HG03558 (cell line): ENCODE measurements around the gene PROSER1.
"Not testable (repeated sequence)": the region's sequence is repeated elsewhere in the genome, so short reads cannot be mapped to it uniquely, and the experiment has no call there.

Source experiments
- ATAC-seq: cut with Tn5 transposase; IDR thresholded peaks from one replicate; pipeline ENCODE4 v1.9.1; 2021; ENCODE audit warnings: moderate number of reproducible peaks; ENCODE audit not compliant: unreplicated experiment; ENCODE audit errors: extremely low read depth

PROSER1 gene

GRCh38 chr13:39037880-39038568 is at the start of gene PROSER1, which contains the start of gene NHLRC3:
TSS of gene PROSER1 (minus strand) at chr13:39038089. CDS start at chr13:39037242, 847 bp downstream.
TSS of gene NHLRC3 (plus strand) at chr13:39038456. CDS start at chr13:39038640, 184 bp downstream.
- ATAC-seq = peak; percentile 38

DNA sequence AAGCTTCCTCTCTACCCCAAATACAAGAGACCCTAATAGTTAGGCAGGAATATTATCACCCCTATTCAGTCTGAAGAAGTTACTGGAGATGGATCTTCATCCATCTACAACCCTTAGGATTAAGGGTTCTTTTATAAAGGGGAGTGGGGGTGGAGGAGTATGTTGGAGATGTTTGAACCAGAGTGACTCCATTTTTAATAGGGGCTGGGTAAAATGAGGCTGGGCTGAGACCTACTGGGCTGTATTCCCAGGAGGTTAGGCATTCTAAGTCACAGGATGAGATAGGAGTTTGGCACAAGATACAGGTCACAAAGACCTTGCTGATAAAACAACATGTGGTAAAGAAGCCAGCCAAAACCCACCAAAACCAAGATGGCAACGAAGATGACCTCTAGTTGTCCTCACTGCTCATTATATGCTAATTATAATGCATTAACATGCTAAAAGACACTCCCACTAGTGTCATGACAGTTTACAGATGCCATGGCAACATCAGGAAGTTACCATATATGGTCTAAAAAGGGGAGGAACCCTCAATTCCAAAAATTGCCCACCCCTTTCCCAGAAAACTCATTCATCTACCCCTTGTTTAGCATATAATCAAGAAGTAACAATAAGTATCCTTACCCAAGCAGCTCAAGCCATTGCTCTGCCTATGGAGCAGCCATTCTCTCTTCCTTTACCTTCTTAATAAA is 48.5 kb upstream of the PROSER1 start:
- not testable (repeated sequence) for ATAC-seq

DNA sequence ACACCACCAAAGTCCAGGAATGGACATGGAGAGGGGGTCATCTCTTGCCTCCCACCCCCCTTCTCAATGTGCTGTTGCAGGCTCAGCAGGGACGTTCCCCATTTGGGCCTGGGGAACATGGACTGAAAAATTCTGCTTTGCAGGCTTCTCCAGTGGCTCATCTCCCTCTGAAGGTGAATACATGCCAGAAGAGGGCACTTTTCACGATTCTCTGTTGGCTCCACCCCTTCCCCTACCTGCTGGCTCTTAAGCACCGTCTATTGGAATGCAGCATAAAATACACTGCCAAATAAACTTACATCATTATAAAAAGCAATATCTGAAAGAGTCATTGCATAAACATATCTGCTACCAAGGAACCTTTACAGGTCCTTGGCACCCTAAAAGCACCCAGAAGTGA is 36.1 kb upstream of the PROSER1 start:
- no peak for ATAC-seq

- ATAC-seq = no peak
Observed at GRCh38 chr13:39072842-39073241, 35.0 kb upstream of the PROSER1 start.

GRCh38 chr13:39062004-39062403 is 24.1 kb upstream of the PROSER1 start:
- ATAC-seq = no peak

DNA sequence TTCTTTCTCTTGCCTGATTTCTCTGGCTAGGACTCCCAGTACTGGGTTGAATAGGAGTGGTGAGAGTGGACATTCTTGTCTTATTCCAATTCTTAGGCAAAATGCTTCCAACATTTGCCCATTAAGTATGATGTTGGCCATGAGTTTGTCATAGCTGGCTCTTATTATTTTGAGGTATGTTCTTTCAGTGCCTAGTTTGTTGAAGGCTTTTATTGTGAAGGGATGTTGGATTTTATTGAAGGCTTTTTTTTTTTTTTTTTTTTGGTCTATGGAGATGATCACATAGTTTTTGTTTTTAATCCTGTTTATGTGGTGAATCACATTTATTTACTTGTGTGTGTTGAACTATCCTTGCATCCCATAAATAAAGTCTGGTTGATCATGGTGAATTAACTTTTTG is 20.2 kb upstream of the PROSER1 start:
- ATAC-seq = no peak

- no peak for ATAC-seq
Observed at GRCh38 chr13:39056018-39056417, 18.1 kb upstream of the PROSER1 start.

DNA sequence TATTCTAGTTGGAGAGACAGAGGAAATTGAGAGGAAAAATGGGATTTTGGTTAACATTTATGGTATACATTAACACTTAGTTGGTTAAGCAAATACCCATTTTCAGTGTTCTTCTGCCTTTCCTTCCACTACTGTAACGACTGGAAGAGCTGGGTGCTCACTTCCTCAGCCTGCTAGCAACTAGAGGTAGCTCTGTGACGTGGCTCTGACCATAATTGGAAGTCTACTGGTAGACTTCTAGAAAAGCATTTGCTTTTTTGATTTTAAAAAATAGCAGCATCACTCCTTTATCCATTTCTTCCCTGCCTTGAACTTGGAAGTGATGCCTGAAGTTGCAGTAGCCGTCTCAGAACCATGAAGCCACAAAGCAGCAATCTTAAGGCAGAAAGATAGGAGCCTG is 16.2 kb upstream of the PROSER1 start:
- no peak for ATAC-seq

- ATAC-seq = no peak
Observed at GRCh38 chr13:39052944-39053343, 15.1 kb upstream of the PROSER1 start.

DNA sequence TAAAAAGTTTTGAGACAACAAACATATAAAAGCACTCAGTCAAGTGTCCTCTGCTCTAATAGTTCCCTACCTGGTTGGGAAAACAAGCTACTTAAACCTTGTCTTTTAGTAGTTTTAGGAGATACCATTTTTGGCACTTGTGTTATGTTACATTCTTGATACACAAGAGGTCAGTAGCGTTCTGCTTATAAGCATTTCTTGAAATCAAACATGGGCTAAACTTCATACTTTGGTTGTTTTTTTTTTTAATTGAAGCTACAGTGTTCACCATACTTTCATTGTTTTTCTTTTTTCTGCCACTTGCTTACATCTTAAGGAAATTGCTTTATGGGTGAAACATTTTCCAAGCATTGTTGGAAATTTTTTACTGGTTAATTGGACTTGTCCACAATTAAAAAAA is 13.3 kb upstream of the PROSER1 start:
- no peak for ATAC-seq

DNA sequence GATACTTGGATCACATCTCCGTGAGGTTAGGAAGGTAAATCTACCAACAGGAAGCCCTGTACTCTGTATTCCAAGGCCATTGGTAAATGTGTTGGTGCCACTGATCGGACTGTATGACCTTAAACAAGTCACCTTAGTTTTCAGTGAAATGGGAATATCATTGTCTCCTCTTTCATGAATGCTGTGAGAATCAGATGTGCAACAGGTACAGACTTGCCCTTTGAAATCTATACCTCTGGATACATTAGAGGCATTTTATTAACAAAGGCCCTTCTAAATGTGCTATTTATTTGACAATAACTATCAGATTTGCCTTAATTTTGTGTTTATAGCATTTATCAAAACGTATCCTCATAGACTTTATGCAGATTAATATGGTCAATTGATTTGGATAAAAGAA is 11.4 kb upstream of the PROSER1 start:
- ATAC-seq = no peak

- ATAC-seq = no peak
Observed at GRCh38 chr13:39048806-39049205, 10.9 kb upstream of the PROSER1 start.

DNA sequence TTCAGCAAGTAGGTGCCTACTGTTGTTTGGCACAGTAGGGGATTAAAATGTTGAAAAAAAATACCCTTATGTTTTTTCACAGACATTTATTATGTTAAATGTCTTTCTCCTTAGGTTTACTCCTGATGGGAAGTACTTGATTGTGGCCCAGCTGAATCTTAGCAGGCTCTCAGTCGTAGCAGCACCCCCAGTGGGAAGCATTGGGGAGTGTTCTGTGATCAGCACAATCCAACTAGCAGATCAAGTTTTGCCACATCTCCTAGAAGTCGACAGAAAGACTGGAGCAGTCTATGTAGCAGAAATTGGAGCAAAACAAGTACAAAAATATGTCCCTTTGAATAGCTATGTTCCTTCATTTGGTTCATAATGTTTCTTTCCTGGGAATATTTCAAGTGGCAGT is 9.7 kb upstream of the PROSER1 start:
- no peak for ATAC-seq

DNA sequence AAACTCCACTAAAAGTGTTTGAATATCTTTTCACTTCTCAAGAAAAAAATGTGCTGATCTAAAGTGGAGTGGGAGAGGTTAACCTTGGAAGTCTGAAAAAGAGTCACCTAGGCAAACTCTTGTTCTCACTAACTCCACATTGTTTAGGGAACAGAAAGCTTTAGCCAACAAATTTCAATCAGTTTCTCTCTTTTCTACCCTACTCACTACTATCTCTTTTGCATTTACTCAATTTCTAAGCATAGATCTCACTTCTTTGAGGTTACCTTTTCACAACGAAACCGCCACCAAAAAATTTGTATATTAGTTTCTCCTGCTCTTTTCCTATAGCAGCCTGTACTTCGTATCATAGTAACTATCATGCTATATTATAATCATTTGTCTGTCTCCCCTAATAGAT is 6.6 kb upstream of the PROSER1 start:
- peak; percentile 67 for ATAC-seq

DNA sequence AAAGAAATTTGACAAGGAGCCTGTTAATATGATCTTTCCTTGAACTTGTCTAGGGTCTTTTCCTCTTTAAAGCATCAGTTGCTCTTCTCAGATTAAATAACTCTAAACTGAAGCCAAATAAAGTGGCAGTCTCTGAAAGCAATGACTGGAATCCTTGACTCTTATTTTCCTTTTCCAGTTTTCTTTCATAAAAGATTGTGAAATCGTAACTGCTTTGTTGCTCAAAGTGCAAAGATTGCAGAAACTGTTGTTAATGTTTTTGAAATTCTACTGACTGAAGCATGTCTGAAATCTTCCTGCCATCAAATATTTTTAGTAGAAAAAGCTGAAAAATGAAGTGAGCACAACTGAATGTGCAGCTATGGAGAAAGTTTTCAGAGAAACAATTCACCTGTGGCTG is 2.3 kb upstream of the PROSER1 start:
- no peak for ATAC-seq

- no peak for ATAC-seq
Observed at GRCh38 chr13:39039041-39039440, 1.2 kb upstream of the PROSER1 start.

- peak; percentile 29 for ATAC-seq
Observed at GRCh38 chr13:39038569-39039030, 711 bp upstream of the PROSER1 start.

DNA sequence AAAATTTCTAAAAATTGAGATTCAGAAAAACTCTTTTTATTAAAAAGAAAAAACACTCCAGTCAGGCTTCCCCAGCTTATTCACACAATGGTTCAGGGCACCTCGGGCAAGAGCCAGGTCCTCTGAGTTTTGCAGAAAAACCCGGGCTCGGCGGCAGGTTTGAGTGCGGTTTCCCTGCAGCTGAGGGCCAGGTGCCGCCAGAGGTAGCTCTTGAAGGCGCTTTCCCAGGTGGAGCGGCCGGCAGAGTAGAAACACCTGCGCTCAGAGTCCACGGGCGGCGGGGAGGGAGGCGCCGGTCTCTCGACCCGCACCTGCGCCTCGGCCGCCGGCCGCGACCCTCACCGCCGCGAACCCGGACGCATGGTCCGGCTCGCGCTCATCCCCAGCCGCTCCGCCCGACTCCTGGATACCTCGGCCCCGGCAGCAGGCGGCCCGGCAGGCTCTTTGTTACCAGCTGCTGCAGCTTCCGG is 444 bp downstream of the PROSER1 start:
- ATAC-seq = peak; percentile 12

DNA sequence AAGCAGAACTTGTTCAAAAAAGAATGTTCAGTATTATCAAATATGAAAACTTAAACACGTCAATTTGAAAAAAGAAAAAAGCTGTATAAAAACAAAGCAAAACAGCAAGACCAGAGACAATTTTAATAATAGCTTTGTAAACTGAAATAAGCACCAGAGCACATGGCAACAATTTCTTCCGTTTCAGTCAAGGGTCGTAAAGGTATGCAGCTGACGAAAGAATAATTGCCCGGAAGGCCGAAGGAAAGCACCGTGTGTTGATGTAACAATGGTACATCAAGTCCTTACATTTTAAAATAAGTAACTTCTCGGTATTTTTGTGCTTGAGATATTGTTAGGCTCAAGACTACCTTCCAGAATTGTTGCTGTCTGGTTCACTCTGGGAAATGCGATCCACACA is 1.7 kb downstream of the PROSER1 start:
- no peak for ATAC-seq

GRCh38 chr13:39035799-39036198 is 2.1 kb downstream of the PROSER1 start:
- ATAC-seq = no peak

GRCh38 chr13:39035204-39035603 is 2.7 kb downstream of the PROSER1 start:
- ATAC-seq = no peak

- ATAC-seq = no peak
Observed at GRCh38 chr13:39034085-39034484, 3.8 kb downstream of the PROSER1 start.
